ENCODE measurements around the gene RGS10. TPM values are rescaled to one million over a fixed set of nuclear protein-coding genes. Genes with fewer than 3 reads are reported as not detected.
"Not testable (repeated sequence)": the region's sequence is repeated elsewhere in the genome, so short reads cannot be mapped to it uniquely, and the experiment has no call there.

RGS10 gene
- total RNA-seq, 1 experiment from 2014 or later: 16.6 TPM

DNA sequence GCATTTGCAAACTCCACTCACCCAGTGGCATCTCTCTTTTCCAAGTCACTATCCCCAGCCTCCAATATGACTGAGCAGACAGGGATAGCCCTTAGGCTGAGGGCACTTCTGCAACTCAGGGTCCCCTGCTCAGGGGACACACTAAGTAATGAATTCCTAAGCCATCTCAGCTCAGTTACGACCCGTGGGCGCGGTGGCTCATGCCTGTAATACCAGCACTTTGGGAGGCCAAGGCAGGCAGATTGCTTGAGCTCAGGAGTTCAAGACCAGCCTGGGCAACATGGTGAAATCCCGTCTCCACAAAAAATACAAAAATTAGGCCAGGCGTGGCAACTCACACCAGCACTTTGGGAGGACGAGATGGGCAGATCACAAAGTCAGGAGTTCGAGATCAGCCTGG, 10.3 kb downstream of the RGS10 start:
- H3K36me3 ChIP-seq (ENCODE audit: insufficient read depth, low read length, poor library complexity, severe bottlenecking); H3K27me3 ChIP-seq (replicated peaks; ENCODE audit: insufficient read depth, low read depth, low read length, poor library complexity); H3K4me3 ChIP-seq (ENCODE audit: low read depth, low read length, poor library complexity, severe bottlenecking); DNase-seq (ENCODE audit: low spot score); POLR2A ChIA-PET (ENCODE audit: low non-redundant PET); H3K9me3 ChIP-seq (ENCODE audit: low read depth, low read length, poor library complexity, severe bottlenecking); intact Hi-C loops (cut with micrococcal nuclease; ENCODE audit: unreplicated experiment); BruUV-seq (replicated peaks); H3K27ac ChIP-seq (ENCODE audit: low read depth, low read length, poor library complexity, severe bottlenecking): not testable (repeated sequence)
- CTCF ChIA-PET: interaction anchor here (0.6 kb wide), 1 partner anchor 42 kb away, joined by 4 read pairs; no protein-coding TSS in a partner anchor
- peaks cover 11% of the 10 kb centered on the region for H3K4me1 ChIP-seq (ENCODE audit: insufficient read depth, low read length, poor library complexity, severe bottlenecking)

DNA sequence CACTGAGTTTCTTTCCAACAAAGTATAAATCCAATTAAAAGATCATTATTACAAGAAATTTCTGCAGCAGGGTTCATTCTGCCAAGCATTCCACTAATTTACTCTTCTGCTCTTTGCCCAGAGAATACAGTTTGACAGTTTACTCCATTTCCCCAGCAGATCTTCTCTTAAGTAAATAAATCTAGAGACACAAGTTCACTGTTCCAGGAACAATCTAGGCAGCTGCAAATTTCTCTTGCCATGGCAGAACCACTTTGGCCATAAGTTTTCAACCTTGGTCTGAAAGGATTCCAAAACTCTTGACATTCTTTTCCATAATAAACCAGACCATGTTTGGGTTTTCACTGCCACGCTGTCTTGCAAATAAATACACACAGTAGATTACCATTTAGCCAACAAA, 11.5 kb downstream of the RGS10 start:
- no peaks in the 10 kb centered on the region for H3K9me3 ChIP-seq (ENCODE audit: low read depth, low read length, poor library complexity, severe bottlenecking)
- H3K27me3 ChIP-seq (replicated peaks; ENCODE audit: insufficient read depth, low read depth, low read length, poor library complexity): no peaks in the 10 kb centered on the region
- H3K4me3 ChIP-seq (ENCODE audit: low read depth, low read length, poor library complexity, severe bottlenecking): no peak overlapping the region
- ChIA-PET POLR2A (ENCODE audit: low non-redundant PET) (interaction anchor here (0.5 kb wide), 1 partner anchor 316 kb away, joined by 5 read pairs; no protein-coding TSS in a partner anchor), CTCF (interaction anchor here (1.1 kb wide), 1 partner anchor 13 kb away, joined by 4 read pairs; no protein-coding TSS in a partner anchor)
- H3K4me1 ChIP-seq (ENCODE audit: insufficient read depth, low read length, poor library complexity, severe bottlenecking): peaks cover 11% of the 10 kb centered on the region
- no peaks in the 10 kb centered on the region for H3K36me3 ChIP-seq (ENCODE audit: insufficient read depth, low read length, poor library complexity, severe bottlenecking)
- intact Hi-C loops (cut with micrococcal nuclease; ENCODE audit: unreplicated experiment): no loop called here
- no peak overlapping the region for H3K27ac ChIP-seq (ENCODE audit: low read depth, low read length, poor library complexity, severe bottlenecking)
- DNase-seq (ENCODE audit: low spot score): no peak
- no TSS peak for BruUV-seq (replicated peaks)
- no peak for TF ChIP-seq EZH2 (IDR thresholded peaks at IDR 0.05; ENCODE audit: borderline replicate concordance, low read depth, low read length, poor library complexity, severe bottlenecking)
- TF ChIP-seq, protein P1, sequence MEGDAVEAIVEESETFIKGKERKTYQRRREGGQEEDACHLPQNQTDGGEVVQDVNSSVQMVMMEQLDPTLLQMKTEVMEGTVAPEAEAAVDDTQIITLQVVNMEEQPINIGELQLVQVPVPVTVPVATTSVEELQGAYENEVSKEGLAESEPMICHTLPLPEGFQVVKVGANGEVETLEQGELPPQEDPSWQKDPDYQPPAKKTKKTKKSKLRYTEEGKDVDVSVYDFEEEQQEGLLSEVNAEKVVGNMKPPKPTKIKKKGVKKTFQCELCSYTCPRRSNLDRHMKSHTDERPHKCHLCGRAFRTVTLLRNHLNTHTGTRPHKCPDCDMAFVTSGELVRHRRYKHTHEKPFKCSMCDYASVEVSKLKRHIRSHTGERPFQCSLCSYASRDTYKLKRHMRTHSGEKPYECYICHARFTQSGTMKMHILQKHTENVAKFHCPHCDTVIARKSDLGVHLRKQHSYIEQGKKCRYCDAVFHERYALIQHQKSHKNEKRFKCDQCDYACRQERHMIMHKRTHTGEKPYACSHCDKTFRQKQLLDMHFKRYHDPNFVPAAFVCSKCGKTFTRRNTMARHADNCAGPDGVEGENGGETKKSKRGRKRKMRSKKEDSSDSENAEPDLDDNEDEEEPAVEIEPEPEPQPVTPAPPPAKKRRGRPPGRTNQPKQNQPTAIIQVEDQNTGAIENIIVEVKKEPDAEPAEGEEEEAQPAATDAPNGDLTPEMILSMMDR (conservative IDR thresholded peaks at IDR 0.05; ENCODE audit: low read depth, low read length): no peak

DNA sequence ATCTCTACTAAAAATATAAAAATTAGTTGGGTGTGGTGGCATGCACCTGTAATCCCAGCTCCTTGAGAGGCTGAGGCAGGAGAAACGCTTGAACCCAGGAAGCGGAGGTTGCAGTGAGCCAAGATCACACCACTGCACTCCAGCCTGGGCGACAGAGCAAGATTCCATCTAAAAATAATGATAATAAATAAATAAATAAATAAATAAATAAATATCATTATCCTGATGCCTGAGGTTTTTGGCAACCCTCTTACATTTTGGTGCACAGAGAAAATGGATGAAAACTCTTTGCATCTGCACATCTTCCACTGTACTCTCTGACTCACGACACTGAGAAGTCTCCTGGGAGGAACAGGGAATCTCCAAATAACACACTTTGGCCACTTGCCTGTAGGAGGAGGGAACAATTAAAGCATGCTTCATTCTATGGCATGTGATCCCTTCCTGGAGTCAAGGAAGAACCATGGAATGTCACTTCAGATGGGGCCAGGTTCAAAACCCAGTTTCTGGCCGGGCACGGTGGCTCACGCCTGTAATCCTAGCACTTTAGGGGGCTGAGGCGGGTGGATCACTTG, 13.8 kb downstream of the RGS10 start:
- intact Hi-C loops (cut with micrococcal nuclease; ENCODE audit: unreplicated experiment); H3K27me3 ChIP-seq (replicated peaks; ENCODE audit: insufficient read depth, low read depth, low read length, poor library complexity); BruUV-seq (replicated peaks); POLR2A ChIA-PET (ENCODE audit: low non-redundant PET); CTCF ChIA-PET; H3K27ac ChIP-seq (ENCODE audit: low read depth, low read length, poor library complexity, severe bottlenecking); H3K36me3 ChIP-seq (ENCODE audit: insufficient read depth, low read length, poor library complexity, severe bottlenecking); H3K9me3 ChIP-seq (ENCODE audit: low read depth, low read length, poor library complexity, severe bottlenecking); H3K4me3 ChIP-seq (ENCODE audit: low read depth, low read length, poor library complexity, severe bottlenecking): not testable (repeated sequence)
- peak; percentile 88 for DNase-seq (ENCODE audit: low spot score)
- H3K4me1 ChIP-seq (ENCODE audit: insufficient read depth, low read length, poor library complexity, severe bottlenecking): peaks cover 11% of the 10 kb centered on the region

DNA sequence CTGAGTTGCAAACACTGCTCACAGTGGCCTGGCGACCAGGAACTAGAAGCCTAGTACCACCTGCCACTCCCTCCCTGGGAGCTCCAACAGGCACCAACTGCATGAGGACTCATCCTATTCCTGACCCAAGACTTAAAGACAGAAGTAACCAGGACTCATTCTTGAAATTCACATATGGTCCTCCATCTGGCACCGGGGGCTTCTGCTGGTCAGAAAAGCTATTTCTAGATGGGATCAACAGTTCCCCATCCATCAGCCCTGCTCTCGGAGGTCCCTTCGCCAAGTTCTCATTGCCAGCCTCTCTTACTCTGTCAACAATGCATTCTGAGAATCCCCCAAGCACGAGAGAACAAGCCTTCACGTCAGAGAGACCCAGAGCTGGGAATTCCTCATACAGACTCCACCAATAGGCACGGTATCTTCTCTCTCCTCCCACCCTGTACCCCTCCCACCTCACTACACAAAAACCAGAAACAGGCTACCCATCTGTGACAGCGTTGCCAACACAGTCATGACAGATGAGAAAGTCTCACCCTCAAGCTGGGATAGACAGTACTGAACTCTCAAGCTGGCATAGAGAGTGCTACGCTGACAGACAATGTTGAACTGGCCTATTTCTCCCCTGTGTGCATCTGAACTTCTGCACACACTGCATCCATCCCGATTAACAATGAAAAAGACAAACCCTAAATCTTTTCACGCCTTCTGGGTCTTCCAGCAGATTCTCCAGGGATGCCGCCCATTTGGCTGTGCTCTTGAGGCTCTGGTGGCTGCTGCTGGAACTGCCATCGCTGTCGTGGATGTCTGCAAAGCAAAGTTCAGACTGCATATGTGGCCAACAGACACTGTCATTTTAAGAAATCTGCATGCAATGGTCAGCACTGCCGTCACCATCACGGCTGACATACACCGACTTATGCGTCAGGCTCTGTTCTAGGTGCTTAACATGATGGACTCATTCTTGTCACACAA, 15.6 kb downstream of the RGS10 start:
- DNase-seq (ENCODE audit: low spot score): peak; percentile 30
- ChIA-PET POLR2A (ENCODE audit: low non-redundant PET) (no interaction called here), CTCF (no interaction called here)
- intact Hi-C loops (cut with micrococcal nuclease; ENCODE audit: unreplicated experiment): no loop called here
- H3K4me3 ChIP-seq (ENCODE audit: low read depth, low read length, poor library complexity, severe bottlenecking): no peak overlapping the region
- no peaks in the 10 kb centered on the region for H3K27me3 ChIP-seq (replicated peaks; ENCODE audit: insufficient read depth, low read depth, low read length, poor library complexity)
- H3K27ac ChIP-seq (ENCODE audit: low read depth, low read length, poor library complexity, severe bottlenecking): no peak overlapping the region
- H3K36me3 ChIP-seq (ENCODE audit: insufficient read depth, low read length, poor library complexity, severe bottlenecking): no peaks in the 10 kb centered on the region
- no TSS peak for BruUV-seq (replicated peaks)
- H3K4me1 ChIP-seq (ENCODE audit: insufficient read depth, low read length, poor library complexity, severe bottlenecking): peaks cover 11% of the 10 kb centered on the region
- no peaks in the 10 kb centered on the region for H3K9me3 ChIP-seq (ENCODE audit: low read depth, low read length, poor library complexity, severe bottlenecking)
- no peak for TF ChIP-seq EZH2 (IDR thresholded peaks at IDR 0.05; ENCODE audit: borderline replicate concordance, low read depth, low read length, poor library complexity, severe bottlenecking)
- TF ChIP-seq, protein P1 (conservative IDR thresholded peaks at IDR 0.05; ENCODE audit: low read depth, low read length): peak; percentile 42; the same call in 1 of the 2 replicates
